Measurements from ENCODE around the gene AP4B1.
A peak's percentile ranks its signal among the peaks of the same experiment; 100 is the strongest.
"Not testable (repeated sequence)": the region's sequence is repeated elsewhere in the genome, so short reads cannot be mapped to it uniquely, and the experiment has no call there.

Gene AP4B1

DNA sequence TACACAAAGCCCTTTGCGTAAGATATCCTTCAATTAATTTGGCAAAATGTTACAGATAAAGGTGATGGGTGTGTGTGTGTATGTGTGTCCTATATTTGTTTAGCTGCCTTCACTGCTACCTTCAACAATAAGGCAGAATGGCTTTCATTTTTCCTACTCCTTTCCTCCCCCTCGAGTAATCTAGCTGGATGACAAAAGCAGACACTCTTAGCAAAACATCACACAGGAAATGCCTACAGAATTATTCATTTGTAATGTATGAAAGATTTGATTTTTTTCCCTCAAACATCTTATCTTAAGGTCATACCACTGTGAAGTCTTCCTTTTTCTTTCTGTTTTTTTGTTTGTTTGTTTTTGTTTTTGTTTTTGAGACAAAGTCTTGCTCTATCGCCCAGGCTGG, 43.7 kb downstream of the AP4B1 start:
- H3K4me3 ChIP-seq, result peak overlapping the region; percentile 14; the same call in 1 of the 2 replicates
- peak overlapping the region; percentile 95 for H3K27ac ChIP-seq
- H3K36me3 ChIP-seq (ENCODE audit: insufficient read depth, low read length), result no peaks in the 10 kb centered on the region
- no peak for DNase-seq (ENCODE audit: low read depth, low spot score)
- H3K9ac ChIP-seq (ENCODE audit: insufficient read length), result peak overlapping the region; percentile 66
- TF ChIP-seq FOXP2 (optimal IDR thresholded peaks at IDR 0.05; ENCODE audit: control extremely low read depth, extremely low read length, insufficient read depth), result no peak
- TF ChIP-seq EZH2 (IDR thresholded peaks at IDR 0.05), result no peak
- TF ChIP-seq POLR2AphosphoS5 (IDR thresholded peaks at IDR 0.05; ENCODE audit: borderline replicate concordance, low read depth, low read length), result no peak
- H3K9me3 ChIP-seq (ENCODE audit: low read depth, low read length), result no peaks in the 10 kb centered on the region

DNA sequence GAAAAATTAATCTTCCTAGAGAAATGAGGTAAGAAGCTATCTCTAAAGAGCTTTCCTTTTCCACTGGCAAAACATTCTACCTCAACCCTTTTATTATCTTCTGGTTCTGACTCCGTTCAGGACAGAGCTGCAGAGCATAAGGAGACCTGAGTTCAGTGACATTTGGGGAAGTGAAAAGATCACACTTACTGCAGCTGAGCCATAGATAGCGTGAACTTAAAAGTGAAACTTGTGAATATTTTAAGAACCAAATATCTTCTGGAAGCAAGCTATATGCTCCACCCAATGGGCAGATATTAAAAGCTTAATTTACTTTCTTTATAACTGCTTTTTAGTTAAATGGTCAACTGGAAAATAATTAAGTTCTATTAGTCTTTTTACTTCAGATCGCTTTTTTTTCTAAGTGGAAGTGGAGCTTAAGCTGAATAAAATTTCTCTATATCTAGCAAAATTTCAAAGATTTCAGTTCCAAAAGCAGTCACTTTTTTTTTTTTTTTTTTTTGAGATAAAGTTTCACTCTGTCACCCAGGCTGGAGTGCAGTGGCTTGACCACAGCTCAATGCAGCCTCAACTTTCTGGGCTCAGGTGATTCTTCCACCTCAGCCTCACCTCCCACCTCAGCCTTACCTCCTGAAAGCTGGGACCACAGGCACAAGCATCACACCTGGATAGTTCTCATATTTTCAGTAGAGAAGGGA, 45.0 kb downstream of the AP4B1 start:
- TF ChIP-seq FOXP2 (optimal IDR thresholded peaks at IDR 0.05; ENCODE audit: control extremely low read depth, extremely low read length, insufficient read depth) (no peak), POLR2AphosphoS5 (IDR thresholded peaks at IDR 0.05; ENCODE audit: borderline replicate concordance, low read depth, low read length) (no peak)
- peak overlapping the region; percentile 95 for H3K27ac ChIP-seq
- H3K9ac ChIP-seq (ENCODE audit: insufficient read length), result peak overlapping the region; percentile 58
- H3K4me3 ChIP-seq, result peak overlapping the region; percentile 19
- no peak for DNase-seq (ENCODE audit: low read depth, low spot score)
- H3K36me3 ChIP-seq (ENCODE audit: insufficient read depth, low read length), result peaks cover 5% of the 10 kb centered on the region
- no peaks in the 10 kb centered on the region for H3K9me3 ChIP-seq (ENCODE audit: low read depth, low read length)

DNA sequence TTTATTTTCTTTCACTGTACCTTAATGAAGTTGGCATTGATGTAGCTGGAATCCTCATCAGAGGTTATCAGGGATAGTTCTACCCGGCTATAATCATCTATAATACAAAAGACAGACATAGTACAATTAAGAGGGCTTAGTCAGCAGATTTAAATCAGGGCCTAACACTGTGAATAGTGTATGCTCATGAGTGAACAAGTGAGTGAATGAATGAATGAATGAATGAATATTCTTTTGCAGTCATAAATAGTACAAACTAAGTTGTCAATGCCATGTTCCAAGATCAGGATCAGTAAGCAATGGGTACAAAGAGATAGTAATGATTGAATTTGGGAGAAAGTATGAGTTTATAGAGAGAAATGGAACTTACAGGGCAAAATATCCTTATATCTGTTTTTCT, 45.6 kb downstream of the AP4B1 start:
- Histone ChIP-seq H3K9me3 (ENCODE audit: low read depth, low read length) (no peaks in the 10 kb centered on the region), H3K4me3 (peak overlapping the region; percentile 19), H3K36me3 (ENCODE audit: insufficient read depth, low read length) (peaks cover 11% of the 10 kb centered on the region), H3K27ac (peak overlapping the region; percentile 95), H3K9ac (ENCODE audit: insufficient read length) (peak overlapping the region; percentile 58)
- TF ChIP-seq EZH2 (IDR thresholded peaks at IDR 0.05), result no peak
- TF ChIP-seq FOXP2 (optimal IDR thresholded peaks at IDR 0.05; ENCODE audit: control extremely low read depth, extremely low read length, insufficient read depth), result no peak
- TF ChIP-seq POLR2AphosphoS5 (IDR thresholded peaks at IDR 0.05; ENCODE audit: borderline replicate concordance, low read depth, low read length), result no peak
- DNase-seq (ENCODE audit: low read depth, low spot score), result no peak

DNA sequence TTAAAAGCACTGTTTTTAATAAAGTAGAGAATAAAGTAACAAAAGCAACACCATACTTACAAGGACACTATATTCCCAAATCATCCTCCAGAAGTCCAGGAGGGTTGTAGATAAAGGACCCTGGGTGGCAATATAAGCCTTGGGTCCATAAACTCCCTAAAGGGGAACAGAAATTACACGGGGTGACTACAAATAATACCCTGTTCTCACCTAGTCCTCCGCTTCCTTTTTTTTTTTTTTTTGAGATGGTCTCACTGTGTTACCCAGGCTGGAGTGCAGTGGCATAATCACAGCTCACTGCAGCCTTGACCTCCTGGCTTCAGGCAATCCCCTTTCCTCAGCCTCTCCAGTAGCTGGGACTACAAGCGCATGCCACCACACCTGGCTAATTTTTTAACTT, 46.2 kb downstream of the AP4B1 start:
- no peak overlapping the region for H3K9ac ChIP-seq (ENCODE audit: insufficient read length)
- no peaks in the 10 kb centered on the region for H3K9me3 ChIP-seq (ENCODE audit: low read depth, low read length)
- H3K27ac ChIP-seq, result peak overlapping the region; percentile 95
- DNase-seq (ENCODE audit: low read depth, low spot score), result no peak
- no peak overlapping the region for H3K4me3 ChIP-seq
- TF ChIP-seq POLR2AphosphoS5 (IDR thresholded peaks at IDR 0.05; ENCODE audit: borderline replicate concordance, low read depth, low read length) (no peak), FOXP2 (optimal IDR thresholded peaks at IDR 0.05; ENCODE audit: control extremely low read depth, extremely low read length, insufficient read depth) (no peak), EZH2 (IDR thresholded peaks at IDR 0.05) (no peak)
- H3K36me3 ChIP-seq (ENCODE audit: insufficient read depth, low read length), result peaks cover 11% of the 10 kb centered on the region

DNA sequence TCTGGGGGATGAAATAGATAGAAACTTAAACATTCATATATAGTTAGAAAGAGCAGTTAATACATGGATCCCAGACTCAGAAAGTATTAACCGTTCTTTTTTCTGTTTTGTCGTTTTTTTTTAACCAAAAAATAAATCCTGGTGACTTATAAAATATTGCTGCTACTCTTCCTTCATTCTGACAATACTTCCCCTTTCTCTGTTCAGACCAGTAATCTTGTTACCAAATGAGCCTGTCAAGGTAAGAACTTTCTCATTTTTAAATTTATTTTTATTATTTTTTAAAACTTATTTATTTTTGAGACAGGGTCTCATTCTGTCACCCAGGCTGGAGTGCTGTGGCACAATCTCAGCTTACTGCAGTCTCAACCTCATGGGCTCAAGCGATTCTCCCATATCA, 46.8 kb downstream of the AP4B1 start:
- H3K27ac ChIP-seq, result peak overlapping the region; percentile 95
- TF ChIP-seq FOXP2 (optimal IDR thresholded peaks at IDR 0.05; ENCODE audit: control extremely low read depth, extremely low read length, insufficient read depth) (no peak), EZH2 (IDR thresholded peaks at IDR 0.05) (no peak), POLR2AphosphoS5 (IDR thresholded peaks at IDR 0.05; ENCODE audit: borderline replicate concordance, low read depth, low read length) (no peak)
- DNase-seq (ENCODE audit: low read depth, low spot score), result no peak

DNA sequence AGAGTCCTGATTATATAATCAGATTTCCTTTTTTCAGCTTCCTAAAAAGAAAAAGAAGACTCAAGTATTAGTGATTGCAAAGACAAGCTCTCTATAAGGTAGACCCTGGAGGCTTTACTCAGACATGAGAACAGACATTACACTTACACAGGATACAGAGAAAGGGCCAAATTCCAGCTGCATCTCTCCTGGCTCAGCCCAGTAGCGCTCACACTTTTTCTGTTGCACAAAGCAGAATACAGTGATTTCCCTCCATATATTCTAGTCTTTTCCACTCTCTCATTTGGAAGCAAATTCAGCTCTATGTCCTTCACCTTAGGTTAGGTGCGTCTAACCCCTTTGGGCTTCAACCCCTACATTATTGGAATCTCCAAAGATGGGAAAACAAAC, 48.2 kb downstream of the AP4B1 start:
- Histone ChIP-seq H3K36me3 (ENCODE audit: insufficient read depth, low read length) (peaks cover 11% of the 10 kb centered on the region), H3K4me3 (0 out of 2 replicates have a peak overlapping the region, but pooled peaks have one; percentile 1), H3K9me3 (ENCODE audit: low read depth, low read length) (no peaks in the 10 kb centered on the region), H3K9ac (ENCODE audit: insufficient read length) (peak overlapping the region; percentile 52), H3K27ac (peak overlapping the region; percentile 95)
- no peak for TF ChIP-seq EZH2 (IDR thresholded peaks at IDR 0.05)
- TF ChIP-seq FOXP2 (optimal IDR thresholded peaks at IDR 0.05; ENCODE audit: control extremely low read depth, extremely low read length, insufficient read depth), result no peak
- TF ChIP-seq POLR2AphosphoS5 (IDR thresholded peaks at IDR 0.05; ENCODE audit: borderline replicate concordance, low read depth, low read length), result no peak
- DNase-seq (ENCODE audit: low read depth, low spot score), result no peak

More for the DNA sequence above, 46.8 kb downstream of the AP4B1 start:
- H3K36me3 ChIP-seq (ENCODE audit: insufficient read depth, low read length), result peaks cover 11% of the 10 kb centered on the region
- H3K4me3 ChIP-seq, result no peak overlapping the region
- H3K9ac ChIP-seq (ENCODE audit: insufficient read length), result no peak overlapping the region
- H3K9me3 ChIP-seq (ENCODE audit: low read depth, low read length), result no peaks in the 10 kb centered on the region

DNA sequence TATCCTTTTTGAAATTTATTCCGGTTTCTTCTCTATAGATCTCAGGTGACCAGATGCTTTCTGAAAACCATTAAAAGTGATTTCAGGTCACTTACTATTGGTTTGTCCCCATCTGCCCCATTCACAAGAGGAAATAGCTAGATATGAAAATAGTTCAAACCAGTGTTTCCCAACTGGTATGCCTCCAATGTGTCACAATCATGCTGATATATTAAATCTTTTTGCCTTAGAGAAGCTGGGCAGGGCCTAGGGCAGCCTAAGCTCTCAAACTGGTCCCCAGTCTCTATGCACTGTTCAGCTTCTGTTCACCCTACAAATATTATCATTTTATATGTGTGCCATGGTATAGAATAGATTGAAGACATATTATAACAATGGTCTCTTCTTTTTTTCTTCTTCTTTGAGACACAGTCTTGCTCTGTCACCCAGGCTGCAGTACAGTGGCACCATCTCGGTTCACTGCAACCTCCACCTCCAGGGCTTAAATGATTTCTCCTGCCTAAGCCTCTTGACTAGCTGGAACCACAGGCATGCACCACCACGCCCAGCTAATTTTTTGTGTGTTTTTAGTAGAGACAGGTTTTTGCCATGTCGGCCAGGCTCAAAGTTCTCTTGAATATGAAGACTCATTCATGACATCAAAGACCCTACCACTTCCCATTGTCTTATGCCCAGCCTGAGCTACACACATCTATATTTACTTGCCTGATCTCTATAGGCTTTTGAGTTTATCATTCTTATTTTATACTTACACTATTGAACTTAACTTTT, 48.8 kb downstream of the AP4B1 start:
- Histone ChIP-seq H3K4me3 (no peak overlapping the region), H3K9me3 (ENCODE audit: low read depth, low read length) (no peaks in the 10 kb centered on the region), H3K9ac (ENCODE audit: insufficient read length) (peak overlapping the region; percentile 52), H3K27ac (peak overlapping the region; percentile 95), H3K36me3 (ENCODE audit: insufficient read depth, low read length) (peaks cover 11% of the 10 kb centered on the region)
- no peak for DNase-seq (ENCODE audit: low read depth, low spot score)
- TF ChIP-seq POLR2AphosphoS5 (IDR thresholded peaks at IDR 0.05; ENCODE audit: borderline replicate concordance, low read depth, low read length) (no peak), FOXP2 (optimal IDR thresholded peaks at IDR 0.05; ENCODE audit: control extremely low read depth, extremely low read length, insufficient read depth) (no peak), EZH2 (IDR thresholded peaks at IDR 0.05) (no peak)

DNA sequence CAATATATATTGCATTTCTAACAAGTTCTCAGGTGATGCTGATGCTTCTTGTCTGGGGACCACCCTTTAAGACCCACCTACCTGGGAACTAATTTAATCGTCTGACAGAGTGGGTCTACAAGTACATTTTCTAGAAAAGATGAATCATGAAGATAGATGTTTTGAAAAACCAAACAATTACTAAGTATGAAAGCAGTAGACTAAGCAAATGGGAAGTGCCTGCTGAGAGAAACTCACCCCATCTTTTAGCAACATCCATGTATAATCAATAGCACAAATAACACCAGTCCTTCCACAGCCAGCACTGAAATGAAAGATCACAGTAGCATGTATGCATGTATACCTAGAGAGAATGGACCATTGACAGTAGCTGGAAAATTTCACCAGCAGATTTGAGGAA, 50.4 kb downstream of the AP4B1 start:
- Histone ChIP-seq H3K36me3 (ENCODE audit: insufficient read depth, low read length) (peaks cover 11% of the 10 kb centered on the region), H3K4me3 (no peak overlapping the region), H3K27ac (peak overlapping the region; percentile 60), H3K9ac (ENCODE audit: insufficient read length) (no peak overlapping the region), H3K9me3 (ENCODE audit: low read depth, low read length) (no peaks in the 10 kb centered on the region)
- TF ChIP-seq EZH2 (IDR thresholded peaks at IDR 0.05) (no peak), FOXP2 (optimal IDR thresholded peaks at IDR 0.05; ENCODE audit: control extremely low read depth, extremely low read length, insufficient read depth) (no peak), POLR2AphosphoS5 (IDR thresholded peaks at IDR 0.05; ENCODE audit: borderline replicate concordance, low read depth, low read length) (no peak)
- DNase-seq (ENCODE audit: low read depth, low spot score), result no peak

DNA sequence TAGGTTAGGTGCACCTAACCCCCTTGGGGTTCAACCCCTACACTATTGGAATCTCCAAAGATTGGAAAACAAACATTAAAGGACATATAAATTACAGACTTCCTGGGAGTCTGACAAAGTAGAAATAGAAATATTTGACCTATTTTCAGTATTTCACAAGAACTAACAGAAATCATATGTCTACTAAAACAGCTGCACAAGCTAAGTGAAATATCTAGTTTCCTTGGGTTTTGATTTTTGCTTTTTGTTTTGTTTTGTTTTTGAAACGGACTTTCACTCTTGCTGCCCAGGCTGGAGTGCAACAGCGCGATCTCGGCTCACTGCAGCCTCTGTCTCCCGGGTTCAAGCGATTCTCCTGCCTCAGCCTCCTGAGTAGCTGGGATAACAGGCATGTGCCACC, 51.9 kb downstream of the AP4B1 start:
- Histone ChIP-seq H3K36me3 (ENCODE audit: insufficient read depth, low read length) (peaks cover 21% of the 10 kb centered on the region), H3K27ac (peak overlapping the region; percentile 100)
- not testable (repeated sequence) for DNase-seq (ENCODE audit: low read depth, low spot score); H3K9me3 ChIP-seq (ENCODE audit: low read depth, low read length); H3K9ac ChIP-seq (ENCODE audit: insufficient read length); H3K4me3 ChIP-seq
